Activated naive CD4-positive, alpha-beta T cell treated with anti-CD3 and anti-CD28 coated beads, Interleukin-2, amount 50 U/mL, for 16 hours (primary cell): ENCODE data around the gene NOG.
A peak's percentile ranks its signal among the peaks of the same experiment; 100 is the strongest.

Source experiments
- DNase-seq: peaks from one replicate; pipeline ENCODE4 v3.0.0-alpha.2; 2020

Gene NOG

DNA sequence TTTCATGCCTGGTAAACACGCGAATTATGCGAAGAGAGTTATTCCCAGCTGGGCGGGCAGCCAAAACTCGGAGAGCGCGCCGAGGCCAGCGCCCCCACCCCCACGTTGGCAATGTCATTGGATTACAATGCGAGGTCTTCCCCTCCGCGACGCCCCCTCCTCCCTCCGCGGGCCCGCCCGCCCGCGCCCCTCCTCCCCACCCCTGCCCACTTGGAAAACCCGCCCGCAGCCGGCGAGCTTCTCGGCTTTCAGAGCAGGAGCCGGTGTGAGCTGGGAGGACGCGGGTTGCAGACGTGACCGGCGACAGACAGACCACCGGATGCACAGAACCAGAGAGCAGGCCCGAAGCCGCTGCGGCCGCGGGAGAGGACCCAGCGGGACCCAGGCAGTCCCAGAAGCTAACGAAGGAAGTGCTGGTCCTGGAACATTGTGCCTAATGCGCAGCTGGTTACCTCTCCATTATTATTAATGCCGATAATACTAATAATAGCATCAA is 4.0 kb downstream of the NOG start:
- peak; percentile 33 for DNase-seq

DNA sequence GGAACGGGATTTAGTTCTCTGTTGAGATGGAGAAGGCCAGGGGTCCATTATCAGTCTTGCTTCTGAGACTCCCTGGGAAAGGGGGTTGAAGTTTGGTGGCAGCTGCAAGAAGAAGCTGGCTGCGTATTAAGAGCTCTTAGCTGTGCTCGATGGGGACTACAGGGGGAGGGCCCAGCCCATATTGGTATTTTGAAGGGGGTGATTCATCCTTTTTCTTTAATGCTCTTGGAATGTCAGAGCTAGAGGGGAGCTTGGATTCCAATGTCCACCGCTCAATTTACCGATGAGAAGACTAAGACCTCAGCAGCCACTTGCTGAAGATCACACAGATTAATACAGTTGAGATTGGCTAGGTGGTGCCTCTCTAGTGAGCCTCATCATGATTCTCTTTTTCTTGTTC is 5.0 kb downstream of the NOG start:
- no peak for DNase-seq

DNA sequence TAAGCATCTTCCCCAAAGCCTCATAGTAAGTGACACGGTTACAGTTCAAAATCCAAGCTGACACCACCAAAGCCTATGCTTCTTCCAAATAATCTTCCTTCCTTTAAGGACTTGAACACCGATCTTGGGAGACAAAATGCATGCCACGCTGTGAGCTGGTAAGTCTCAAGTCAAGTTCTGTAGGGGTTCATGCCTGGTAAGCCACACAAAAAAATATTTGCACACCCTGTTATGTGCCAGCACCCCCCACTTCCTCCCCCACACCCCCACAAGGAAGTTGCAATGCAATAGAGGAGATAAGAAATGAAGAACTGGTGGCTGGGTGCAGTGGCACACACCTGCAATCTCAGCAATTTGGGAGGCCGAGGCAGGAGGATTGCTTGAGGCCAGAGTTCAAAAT is 5.6 kb downstream of the NOG start:
- DNase-seq = peak; percentile 12

DNA sequence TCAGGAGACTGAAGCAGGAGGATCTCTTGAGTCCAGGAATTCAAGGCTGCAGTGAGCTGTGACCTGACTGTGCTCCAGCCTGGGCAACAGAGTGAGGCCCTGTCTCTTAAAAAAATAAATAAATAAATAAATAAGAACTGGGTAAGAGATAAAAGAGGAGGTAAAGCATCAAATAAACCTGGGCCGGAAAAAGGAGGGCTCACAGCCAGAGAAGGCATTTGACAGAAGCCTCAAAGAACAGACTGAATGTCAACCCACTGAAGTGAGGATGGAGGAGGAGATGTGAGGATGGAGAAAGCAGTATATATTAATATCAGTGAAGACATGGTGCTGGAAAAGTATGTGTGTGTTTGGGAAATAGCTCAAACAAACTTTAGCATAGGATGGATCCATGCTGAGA is 6.1 kb downstream of the NOG start:
- no peak for DNase-seq

DNA sequence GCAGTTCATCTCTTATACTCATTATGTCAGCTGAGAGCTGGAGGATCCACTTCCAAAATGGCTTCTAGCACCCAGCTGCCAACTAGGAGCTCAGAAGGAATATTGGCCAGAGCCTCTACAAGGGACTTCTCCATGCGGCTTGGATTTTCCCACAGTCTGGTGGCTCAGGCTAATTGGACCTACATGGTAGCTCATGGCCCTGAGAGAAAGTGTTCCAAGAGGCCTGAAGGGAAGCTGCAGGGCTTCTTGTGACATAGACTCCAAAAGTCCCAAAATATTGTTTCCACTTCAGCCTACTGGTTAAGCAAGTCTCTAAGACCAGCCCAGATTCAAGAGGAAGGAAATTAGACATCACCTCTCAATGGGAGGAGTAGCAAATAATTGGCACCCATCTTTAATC is 6.8 kb downstream of the NOG start:
- no peak for DNase-seq

DNA sequence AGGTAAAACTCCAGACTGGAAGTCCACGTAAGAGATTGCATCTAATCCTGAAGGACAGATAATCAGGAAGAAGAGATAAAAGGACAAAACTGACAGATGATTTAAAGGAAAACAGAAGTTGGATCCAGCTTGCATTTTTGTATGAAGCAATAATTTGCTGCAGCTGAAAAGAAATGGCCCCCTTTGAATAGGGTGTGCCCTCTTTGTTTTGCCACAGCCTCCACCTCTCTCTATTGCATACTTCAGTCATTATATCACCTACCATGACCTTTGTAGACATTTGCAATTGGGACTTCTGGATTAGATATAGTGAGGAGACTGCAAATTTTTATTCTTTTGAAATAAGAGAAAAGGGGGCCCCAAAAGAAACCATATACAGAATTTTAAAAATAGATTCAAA is 8.1 kb downstream of the NOG start:
- no peak for DNase-seq

DNA sequence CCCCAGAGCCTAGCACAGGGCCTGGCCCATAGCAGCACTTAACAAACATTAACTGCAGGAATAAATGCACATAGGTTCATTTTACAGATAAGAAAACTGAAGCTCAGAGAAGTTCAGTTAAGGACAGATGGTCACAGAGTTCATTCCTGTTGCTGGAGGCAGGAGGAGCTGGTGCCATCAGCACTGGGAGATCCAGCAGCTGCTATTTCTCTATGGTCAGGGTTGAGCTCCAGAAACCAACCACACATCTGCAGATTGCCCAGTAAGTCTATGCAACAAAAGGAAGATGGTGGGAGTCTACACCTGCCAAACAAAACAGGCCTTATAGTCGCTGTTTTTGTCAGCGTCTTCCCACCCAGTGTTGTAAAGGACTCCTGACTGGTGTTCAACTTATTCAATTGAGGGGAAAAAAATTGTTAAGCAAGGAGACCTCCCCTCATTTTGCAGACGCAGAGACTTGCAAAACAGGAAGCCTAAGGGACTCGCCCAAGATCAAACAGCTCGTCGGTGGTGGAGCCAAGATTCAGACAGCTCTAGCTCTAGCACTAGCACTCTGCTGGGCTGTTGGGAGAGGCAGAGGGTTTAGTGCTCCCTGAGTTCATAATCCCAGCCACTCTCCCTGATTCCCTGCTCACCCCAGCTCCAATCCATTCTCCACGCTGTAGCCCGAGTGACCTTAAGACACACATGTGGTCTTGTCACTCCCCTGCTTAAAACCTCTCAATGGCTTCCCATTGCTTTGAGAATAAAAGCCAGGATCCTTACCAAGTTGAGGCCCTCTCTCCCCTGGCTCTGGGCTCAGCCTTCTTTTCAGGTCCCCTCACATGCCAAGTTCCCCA is 9.0 kb downstream of the NOG start:
- DNase-seq = peak; percentile 23

DNA sequence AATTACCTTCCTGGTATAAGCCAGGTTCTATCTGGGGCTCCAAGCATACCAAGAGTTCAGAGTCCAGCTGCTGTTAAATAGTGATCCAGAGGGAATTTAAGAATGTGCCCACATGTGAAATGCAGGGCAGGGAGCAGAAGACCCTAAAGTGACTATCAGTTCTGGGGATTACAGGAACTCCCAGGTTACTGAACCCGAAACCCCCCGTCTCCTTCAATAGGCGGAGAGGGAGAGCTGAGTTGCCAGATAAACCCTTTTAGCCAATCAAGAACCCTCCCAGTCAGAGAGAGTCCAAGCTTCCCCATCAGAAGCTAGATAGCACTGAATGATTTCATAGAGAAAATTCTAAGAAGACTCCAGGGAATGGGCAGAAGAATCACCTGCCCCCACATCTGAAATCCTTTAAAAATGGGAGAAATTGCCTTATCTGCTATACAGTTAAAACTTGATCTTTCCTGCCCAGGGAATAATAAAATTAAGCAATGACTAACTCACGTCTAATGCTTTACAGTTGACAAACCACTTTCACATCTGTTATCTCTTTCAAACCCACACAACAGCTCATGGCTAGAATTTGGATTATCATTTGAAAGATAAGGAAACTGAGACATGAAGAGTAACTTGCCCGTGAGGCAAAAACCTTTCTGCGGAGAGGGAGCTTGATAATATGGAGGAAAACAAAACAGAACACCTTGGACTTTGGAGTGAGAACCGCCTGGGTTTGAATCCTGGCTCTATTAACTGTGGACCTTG is 10.2 kb downstream of the NOG start:
- no peak for DNase-seq

DNA sequence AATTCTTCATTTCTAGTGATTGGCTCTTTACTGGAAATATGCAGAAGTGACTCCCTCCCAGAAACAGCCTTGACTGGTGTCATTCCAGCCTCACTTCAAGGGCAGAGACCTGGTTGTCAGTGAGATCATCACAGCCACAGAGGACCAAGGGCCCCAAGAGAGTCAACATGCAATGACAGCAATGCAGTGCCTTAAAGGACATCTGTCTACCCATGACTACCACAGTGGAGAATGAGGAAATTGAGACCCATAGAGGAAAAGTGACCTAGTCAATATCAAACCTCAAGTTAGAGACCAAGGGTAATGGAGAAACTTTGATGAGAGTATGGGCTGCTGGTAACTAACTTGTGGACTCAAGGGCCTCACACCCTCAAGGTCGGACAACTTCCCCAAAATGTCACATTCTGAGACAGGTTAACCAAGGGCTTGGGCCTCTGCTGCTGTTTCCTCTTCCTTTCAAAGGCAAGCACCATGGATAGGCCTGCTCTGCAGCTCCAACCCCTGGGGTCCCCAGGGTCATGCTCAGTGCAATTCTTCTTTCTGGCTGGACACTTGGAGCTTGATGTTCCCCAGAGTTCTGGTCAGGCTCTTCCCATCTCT is 11.3 kb downstream of the NOG start:
- no peak for DNase-seq

DNA sequence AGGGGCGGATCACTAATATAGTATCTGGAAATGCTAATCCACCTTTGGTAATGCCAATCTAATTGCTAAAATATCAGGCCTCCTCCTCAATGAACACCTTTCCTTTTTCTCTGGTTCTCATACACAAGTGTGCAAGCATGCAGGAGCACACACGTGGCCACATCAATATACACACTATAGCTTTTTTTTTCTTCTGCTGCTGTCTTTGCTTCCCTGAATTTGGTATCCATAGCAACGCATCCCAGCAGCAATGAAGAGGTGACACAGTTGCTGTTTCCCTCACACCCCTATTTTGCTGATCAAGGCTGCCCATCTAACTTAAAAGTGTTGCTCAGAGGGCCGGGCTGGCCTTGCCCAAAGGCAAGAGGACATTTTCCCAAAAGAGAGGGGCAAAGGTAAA is 15.4 kb downstream of the NOG start:
- no peak for DNase-seq

DNA sequence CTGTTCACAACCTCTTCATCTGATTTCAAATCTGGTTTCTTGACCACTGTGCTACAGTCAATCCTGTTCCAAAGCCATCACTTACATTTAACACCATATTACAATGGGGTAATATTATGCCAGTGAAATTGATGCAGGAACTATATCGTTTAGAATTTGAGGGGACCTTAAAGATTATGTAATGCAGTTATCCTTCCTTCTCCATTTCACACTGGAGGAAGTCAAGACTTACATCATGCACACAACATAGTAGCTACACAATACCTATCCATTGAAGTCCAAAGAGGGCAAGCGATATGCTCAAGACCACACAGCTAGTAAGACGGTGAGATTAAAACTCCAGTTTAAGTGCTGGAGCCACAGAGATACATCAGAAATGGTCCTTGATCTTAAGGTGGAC is 16.8 kb downstream of the NOG start:
- DNase-seq = no peak

DNA sequence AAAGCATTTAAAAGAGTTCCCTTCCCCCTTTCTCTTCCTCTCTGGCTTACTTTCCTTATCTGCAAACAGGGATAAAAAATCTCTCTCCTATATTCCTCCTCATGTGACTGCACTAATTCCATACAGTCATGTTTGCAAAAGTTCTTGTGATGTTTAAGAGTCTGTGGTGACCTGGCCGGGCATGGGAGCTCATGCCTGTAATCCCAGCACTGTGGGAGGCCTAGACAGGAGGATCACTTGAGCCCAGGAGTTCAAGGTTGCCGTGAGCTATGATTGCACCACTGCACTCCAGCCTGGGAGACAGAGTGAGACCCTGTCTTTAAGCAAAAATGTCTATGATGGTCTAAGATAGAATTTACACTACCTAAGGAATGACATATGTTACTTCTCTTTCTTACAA is 19.6 kb downstream of the NOG start:
- DNase-seq = no peak

DNA sequence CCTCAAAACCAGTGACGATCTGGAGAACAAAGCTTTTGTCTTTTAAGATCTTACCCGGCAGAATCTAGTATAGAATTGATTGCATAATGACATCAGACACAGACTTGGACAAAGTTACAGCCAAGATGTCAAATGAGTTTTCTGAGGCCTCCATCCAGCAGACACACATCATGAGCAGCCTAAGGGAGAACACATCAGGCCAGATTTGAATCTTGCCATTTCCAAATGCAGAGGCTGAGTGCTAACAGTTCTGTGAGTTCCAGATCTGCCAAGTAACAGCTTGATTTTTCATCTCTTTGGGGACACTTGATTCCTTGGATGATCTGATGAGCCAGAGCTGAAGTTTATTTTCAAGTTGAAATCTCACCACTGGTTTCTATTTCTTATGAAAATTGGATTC is 21.0 kb downstream of the NOG start:
- no peak for DNase-seq

DNA sequence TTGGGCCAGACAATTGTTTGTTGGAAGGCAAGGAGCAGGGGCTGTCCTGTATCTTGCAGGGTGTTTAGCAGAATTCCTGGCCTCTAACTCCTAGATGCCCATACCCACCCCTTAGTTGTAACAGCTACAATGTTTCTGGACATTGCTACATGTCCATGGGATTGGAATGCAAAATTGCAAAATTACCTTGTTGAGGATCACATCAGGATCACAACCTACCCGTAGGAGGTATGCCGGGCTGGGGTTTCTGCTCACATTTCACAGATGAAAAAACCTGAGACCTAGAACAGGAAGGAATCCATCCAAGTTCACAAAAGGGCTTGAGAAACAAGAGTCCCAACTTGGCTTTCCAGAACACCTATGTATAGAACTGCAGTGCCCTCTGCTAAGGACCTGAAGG is 22.7 kb downstream of the NOG start:
- no peak for DNase-seq

DNA sequence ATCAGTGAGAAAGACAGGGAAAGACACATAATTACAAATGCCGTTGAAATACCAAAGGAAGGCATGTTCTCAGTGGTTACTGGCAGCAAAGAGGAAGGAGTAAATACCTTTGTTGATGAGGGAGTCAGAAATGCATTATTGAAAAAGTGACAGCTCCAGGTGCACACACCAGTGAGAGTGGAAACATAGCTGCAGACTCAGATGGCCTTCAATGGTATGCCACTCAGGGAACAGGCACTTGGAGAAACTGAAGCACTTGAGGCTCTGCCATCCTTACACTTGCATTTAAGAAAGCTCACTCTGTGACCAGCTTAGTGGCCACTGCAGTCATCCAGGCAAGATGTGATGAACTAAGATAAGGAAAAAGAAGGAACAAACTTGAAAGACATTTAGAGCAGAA is 29.9 kb downstream of the NOG start:
- no peak for DNase-seq

DNA sequence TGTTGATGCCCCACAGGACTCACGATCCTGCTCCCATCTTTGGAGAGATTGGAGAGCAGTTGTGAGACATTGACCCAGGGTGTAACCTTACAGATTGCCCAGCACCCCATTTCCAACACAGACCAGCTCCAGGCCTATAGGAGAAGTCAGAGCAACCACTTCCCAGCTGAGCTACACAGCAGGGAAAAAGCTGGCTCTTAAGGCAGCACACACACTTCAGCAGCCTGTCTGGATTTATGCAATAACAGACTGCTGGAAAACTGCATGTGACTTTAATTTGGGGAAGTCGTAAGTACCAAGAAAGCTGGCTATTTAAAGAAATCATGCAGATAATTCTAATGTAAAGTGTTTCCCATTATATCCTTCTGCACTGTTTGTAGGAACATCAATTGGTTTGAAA is 30.8 kb downstream of the NOG start:
- DNase-seq = no peak

DNA sequence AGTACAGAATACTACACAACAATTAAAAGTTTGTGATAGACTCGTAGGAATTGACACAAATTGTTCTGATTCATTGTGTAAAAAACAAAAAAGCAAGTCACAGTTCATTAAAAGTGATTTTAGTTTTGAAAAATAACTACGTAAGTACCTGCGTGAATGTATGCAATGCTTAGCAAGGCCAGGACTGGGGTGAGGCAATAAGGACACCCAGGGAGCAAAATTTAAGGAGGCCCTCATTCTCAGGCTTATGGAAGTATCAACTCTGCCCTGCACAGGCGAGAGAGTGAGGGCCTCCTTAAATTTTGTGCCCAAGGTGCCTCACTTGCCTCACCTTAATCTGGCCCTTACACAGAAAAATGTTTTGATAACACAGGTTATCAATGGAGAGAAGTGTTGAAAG is 31.4 kb downstream of the NOG start:
- DNase-seq = no peak

DNA sequence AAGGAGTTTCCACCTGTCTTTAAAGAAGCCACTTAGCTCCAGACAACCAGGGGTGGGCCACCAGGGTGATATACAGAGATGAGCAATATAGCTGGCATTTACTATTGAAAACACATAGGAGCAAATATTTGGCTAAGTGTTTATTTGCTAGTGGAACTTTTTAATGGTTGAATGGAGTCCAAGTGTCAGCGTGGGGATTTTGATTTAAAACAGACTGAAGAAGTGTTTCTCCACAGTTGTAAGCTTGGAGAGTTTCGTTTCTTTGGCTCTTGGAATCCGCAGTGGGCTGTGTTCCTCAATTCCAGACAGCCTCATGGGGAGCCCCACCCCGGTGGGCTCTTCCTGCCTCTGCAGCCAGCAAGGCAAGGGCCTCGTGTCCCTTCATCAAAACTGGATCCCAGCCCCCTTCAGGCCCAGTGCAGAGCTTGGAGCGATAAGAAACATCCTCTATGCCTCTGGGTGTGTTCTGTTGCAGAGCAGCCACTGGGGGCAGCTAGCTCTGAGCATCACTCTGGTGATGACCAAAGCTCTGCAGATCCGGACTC is 36.1 kb downstream of the NOG start:
- DNase-seq = no peak

DNA sequence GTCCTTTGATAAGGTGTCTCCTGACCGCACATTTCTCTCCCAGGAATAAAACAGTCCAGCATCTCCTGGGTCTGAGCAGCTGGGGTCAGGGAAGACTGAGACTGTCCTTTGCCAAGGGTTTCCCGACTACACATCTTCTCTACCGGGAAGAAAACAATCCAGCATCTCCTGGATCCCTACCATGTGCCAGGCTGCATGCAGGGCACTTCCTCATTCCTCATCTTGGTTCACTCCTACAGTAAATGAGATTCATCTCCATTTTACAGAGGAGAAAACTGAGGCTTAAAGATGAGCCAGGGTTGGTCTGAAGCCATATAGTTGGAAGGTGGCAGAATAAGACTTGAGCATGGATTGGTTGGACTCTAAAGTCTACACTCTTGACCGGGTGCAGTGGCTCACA is 36.7 kb downstream of the NOG start:
- no peak for DNase-seq

DNA sequence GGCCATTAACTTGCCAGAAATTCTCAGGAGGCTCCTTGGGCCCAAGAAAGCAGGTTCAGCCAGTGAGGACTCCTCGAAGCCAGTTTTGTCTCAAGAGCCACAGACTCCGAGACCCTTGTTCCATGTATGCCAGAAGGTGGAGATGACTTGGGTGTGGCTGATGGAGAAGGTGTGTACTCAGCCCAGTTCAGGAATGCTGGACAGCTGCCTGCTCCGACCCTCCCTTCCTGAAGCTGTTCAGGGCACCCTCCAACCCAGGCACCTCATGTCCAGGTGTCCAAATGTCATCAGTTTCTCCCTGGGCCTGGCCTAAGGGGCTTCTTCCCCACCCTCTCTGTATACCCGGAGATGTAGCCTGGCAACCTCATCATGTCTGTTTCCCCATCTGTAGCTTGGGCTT is 40.2 kb downstream of the NOG start:
- no peak for DNase-seq

DNA sequence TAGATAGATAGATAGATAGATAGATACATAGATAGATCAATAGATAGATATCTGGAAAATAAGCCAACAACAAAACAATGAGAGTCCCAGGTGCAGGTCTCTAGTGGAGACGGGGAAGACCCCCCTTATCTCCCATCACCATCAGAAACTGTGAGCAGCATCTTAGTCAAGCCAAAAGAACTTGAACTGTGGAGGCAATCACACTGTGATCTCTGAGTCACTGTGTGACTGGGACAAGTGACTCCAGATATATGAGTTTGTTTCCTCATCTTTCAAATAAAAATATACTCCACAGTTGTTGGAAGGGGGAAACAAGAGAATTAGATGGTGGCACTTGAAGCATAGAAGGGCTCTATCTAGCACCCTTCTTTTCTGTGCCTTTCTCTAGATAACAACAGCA is 42.1 kb downstream of the NOG start:
- no peak for DNase-seq

DNA sequence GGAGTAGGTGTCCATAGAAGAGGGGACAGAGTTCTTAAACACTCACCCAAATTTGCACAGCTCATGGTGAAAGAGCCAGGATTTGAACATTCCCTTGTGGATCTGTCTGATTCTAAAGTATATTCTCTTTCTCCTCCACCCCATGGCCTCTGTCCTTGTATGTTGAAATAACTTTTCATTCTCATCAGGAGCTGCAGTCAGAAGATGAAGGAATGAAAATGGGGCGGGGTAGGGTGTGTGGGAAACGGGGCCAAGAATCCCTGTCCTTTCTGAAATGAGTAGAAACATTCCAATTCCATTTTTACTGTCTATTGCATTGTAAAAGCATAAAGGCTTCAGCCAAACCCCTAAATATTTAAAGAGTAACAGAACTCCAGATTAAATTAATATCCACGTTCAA is 42.8 kb downstream of the NOG start:
- DNase-seq = no peak

DNA sequence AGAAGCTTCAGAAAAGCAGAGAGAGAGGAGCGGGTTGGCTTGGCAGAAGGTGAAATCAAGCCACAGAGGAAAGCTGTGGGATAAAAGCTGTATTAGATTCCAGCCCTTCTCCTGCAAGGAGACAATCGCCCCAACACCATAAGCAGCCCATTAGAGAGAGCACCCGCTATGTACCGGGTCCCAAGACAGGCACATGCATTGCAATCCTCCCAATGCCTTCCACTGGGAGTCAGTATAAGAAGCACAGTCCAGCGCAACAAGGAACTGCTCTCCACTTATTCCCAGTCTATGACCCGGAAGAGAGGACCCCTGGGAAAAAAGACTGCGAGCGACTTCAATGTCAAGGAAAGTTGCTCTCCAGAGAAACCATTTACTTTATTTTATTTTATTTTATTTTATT is 43.8 kb downstream of the NOG start:
- DNase-seq = no peak

DNA sequence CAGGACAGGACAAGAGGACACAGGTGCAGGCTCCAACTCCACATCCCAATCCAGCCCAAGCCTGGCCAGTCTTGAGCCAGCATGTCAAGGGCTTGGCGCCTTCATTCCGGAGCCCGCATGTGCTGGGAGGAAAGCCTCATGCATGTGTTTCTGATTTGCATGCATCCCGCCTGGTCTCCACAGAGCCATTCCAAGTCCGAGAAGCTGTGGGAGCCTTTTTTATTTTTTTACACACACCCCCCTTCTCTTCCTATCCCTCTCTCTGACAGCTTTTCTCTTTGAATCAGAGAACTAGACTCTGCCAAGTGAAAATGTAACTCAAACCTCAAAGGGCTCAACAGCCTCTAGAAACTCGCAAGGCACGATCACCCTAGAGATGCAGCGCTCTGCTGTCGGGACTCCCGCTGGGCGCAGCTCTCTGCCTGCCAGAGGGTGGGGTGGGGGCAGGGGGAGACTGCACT is 45.1 kb downstream of the NOG start:
- no peak for DNase-seq
